A673 (cell line): Measurements from ENCODE around the gene PADI4. TPM values are rescaled to one million over a fixed set of nuclear protein-coding genes. Genes with fewer than 3 reads are reported as not detected.
"Not testable (repeated sequence)": the region's sequence is repeated elsewhere in the genome, so short reads cannot be mapped to it uniquely, and the experiment has no call there.

ENCODE experiments used
- BruUV-seq: library from RNA; stranded (reverse); fragments of 400-500 nt; replicated peaks from 2 replicates; lab custom pipeline; 2021; lab: Mats Ljungman, UMichigan
- CTCF ChIA-PET: fragments of 300-600 bp; sonication (Branson Sonifier 250); formaldehyde crosslinking; loops from one replicate; lab custom pipeline; 2022; ENCODE audit warnings: antibody characterized with exemption; lab: Charles Lee
- POLR2A ChIA-PET: fragments of 300-600 bp; sonication (Branson Sonifier 250); formaldehyde crosslinking; loops from one replicate; lab custom pipeline; 2022; ENCODE audit warnings: antibody characterized with exemption; ENCODE audit not compliant: low non-redundant PET; lab: Charles Lee
- DNase-seq: peaks from one replicate; pipeline ENCODE4 v3.0.0-alpha.2; 2015; ENCODE audit warnings: low spot score
- H3K27ac ChIP-seq: fragments of 200-600 bp; sonication (generic); 2 replicates; pipeline ENCODE4 v1.5.1; 2016; ENCODE audit warnings: mixed run types, low read depth, mild to moderate bottlenecking, mixed read lengths, antibody characterized with exemption, low read length; ENCODE audit not compliant: poor library complexity, severe bottlenecking
- H3K27me3 ChIP-seq: fragments of 200-600 bp; sonication (generic); replicated peaks from 2 replicates; pipeline ENCODE4 v1.6.1; 2017; ENCODE audit warnings: mixed run types, low read depth, mild to moderate bottlenecking, mixed read lengths, antibody characterized with exemption, low read length; ENCODE audit not compliant: insufficient read depth, poor library complexity
- H3K36me3 ChIP-seq: fragments of 200-600 bp; sonication (generic); 2 replicates; pipeline ENCODE4 v1.6.1; 2016; ENCODE audit warnings: mixed run types, mild to moderate bottlenecking, mixed read lengths, antibody characterized with exemption, low read length; ENCODE audit not compliant: insufficient read depth, poor library complexity, severe bottlenecking
- H3K4me1 ChIP-seq: fragments of 200-600 bp; sonication (generic); 2 replicates; pipeline ENCODE4 v1.6.1; 2017; ENCODE audit warnings: mixed run types, mild to moderate bottlenecking, mixed read lengths, antibody characterized with exemption, low read length; ENCODE audit not compliant: insufficient read depth, poor library complexity, severe bottlenecking
- H3K4me3 ChIP-seq: fragments of 200-600 bp; sonication (generic); 2 replicates; pipeline ENCODE4 v1.5.1; 2016; ENCODE audit warnings: low read depth, mixed run types, mild to moderate bottlenecking, mixed read lengths, low read length; ENCODE audit not compliant: poor library complexity, severe bottlenecking
- H3K9me3 ChIP-seq: fragments of 200-600 bp; sonication (generic); 2 replicates; pipeline ENCODE4 v1.6.1; 2016; ENCODE audit warnings: mixed run types, low read depth, mild to moderate bottlenecking, mixed read lengths, antibody characterized with exemption, low read length; ENCODE audit not compliant: poor library complexity, severe bottlenecking
- EZH2 ChIP-seq: fragments of 200-600 bp; sonication (generic); IDR thresholded peaks from 2 replicates; pipeline ENCODE4 v1.6.1; 2017; ENCODE audit warnings: borderline replicate concordance, low read depth, mild to moderate bottlenecking, mixed read lengths, antibody characterized with exemption, low read length; ENCODE audit not compliant: poor library complexity, severe bottlenecking
- intact Hi-C: fragments of 100-400 bp; cut with micrococcal nuclease; formaldehyde crosslinking; loops from one replicate; pipeline ENCODE4 v1.10.0; 2022; ENCODE audit not compliant: unreplicated experiment
- total RNA-seq: library from RNA; stranded (reverse); gene quantifications from 2 replicates; pipeline ENCODE4 v1.2.3, GENCODE V29; 2021
- TF ChIP-seq, protein P1 (sequence below): fragments of 300-800, 200-600 bp; sonication (generic); conservative IDR thresholded peaks from 2 replicates; pipeline ENCODE4 v1.5.1; 2017; ENCODE audit warnings: low read depth, mild to moderate bottlenecking, antibody characterized with exemption, low read length, moderate library complexity, mixed read lengths

Gene PADI4
- total RNA-seq, 1 experiment from 2014 or later = not detected

GRCh38 chr1:17342014-17342441 is 34.0 kb downstream of the PADI4 start:
- POLR2A ChIA-PET = no interaction called here
- Histone ChIP-seq H3K27ac (no peak overlapping the region), H3K27me3 (no peaks in the 10 kb centered on the region), H3K4me1 (no peaks in the 10 kb centered on the region), H3K9me3 (no peaks in the 10 kb centered on the region), H3K4me3 (no peak overlapping the region), H3K36me3 (no peaks in the 10 kb centered on the region)
- CTCF ChIA-PET = no interaction called here
- intact Hi-C loops = no loop called here
- TF ChIP-seq, protein P1, sequence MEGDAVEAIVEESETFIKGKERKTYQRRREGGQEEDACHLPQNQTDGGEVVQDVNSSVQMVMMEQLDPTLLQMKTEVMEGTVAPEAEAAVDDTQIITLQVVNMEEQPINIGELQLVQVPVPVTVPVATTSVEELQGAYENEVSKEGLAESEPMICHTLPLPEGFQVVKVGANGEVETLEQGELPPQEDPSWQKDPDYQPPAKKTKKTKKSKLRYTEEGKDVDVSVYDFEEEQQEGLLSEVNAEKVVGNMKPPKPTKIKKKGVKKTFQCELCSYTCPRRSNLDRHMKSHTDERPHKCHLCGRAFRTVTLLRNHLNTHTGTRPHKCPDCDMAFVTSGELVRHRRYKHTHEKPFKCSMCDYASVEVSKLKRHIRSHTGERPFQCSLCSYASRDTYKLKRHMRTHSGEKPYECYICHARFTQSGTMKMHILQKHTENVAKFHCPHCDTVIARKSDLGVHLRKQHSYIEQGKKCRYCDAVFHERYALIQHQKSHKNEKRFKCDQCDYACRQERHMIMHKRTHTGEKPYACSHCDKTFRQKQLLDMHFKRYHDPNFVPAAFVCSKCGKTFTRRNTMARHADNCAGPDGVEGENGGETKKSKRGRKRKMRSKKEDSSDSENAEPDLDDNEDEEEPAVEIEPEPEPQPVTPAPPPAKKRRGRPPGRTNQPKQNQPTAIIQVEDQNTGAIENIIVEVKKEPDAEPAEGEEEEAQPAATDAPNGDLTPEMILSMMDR = no peak
- TF ChIP-seq EZH2 = no peak
- no peak for DNase-seq
- BruUV-seq = no TSS peak

DNA sequence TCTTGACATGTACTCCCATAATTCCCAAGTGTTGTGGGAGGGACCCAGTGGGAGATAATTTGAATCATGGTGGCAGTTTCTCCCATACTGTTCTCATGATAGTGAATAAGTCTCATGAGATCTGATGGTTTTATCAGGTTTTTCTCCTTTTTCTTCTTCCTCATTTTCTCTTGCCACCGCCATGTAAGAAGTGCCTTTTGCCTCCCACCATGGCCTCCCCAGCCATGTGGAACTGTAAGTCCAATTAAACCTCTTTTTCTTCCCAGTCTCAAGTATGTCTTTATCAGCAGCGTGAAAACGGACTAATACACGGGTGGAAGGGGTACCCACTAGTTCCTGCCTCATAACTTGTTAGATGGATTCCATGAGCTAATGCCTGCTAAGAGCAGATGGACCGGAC is 37.5 kb downstream of the PADI4 start:
- H3K27me3 ChIP-seq, H3K4me3 ChIP-seq, H3K9me3 ChIP-seq, intact Hi-C loops, CTCF ChIA-PET, POLR2A ChIA-PET, BruUV-seq, H3K27ac ChIP-seq, H3K4me1 ChIP-seq, H3K36me3 ChIP-seq, DNase-seq: not testable (repeated sequence)

DNA sequence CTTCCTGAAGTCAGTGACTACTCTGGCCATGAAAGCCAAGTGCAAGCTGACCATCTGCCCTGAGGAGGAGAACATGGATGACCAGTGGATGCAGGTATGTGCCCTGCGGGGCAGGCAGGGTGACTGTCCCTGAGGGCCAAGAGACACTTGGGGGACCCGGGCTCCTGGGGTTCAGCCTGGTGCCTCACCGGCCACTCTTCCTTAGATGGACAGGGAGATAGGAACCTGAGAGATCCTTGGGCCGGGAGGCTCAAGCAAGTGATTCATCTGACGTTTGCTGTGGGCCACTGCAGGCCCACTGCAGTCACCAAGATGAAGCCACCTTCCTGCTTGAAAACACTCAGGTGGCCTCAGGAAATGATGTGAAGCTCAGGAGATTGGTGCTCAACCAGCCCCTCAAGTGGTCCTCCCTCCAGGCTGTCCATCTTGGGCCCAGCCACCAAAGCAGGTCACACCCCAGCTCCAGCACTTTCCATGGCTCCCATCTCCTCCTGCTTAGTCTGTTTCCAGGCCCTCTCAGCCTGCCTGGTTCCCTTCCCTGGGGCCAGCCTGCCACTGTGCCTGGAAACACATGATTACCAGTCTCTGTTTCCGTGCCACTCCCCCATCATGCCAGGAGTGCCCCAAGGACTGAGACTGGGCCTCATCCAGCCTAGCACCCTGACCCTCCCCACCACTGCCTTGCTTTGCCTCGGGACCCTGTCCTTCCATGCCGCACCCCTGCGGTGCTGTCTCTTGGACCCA is 38.2 kb downstream of the PADI4 start:
- Histone ChIP-seq H3K36me3 (no peaks in the 10 kb centered on the region), H3K4me3 (no peak overlapping the region), H3K4me1 (no peaks in the 10 kb centered on the region), H3K27ac (no peak overlapping the region), H3K27me3 (no peaks in the 10 kb centered on the region), H3K9me3 (no peaks in the 10 kb centered on the region)
- no TSS peak for BruUV-seq
- CTCF ChIA-PET = no interaction called here
- DNase-seq = no peak
- POLR2A ChIA-PET = no interaction called here
- intact Hi-C loops = no loop called here
- TF ChIP-seq, protein P1 = no peak
- no peak for TF ChIP-seq EZH2
